HUDEP-2 (cell line): ENCODE results near the gene NUAK2.
A peak's percentile ranks its signal among the peaks of the same experiment; 100 is the strongest.

ENCODE experiments used
- DNase-seq, 76 experiments: peaks; one replicate each; lab custom pipeline; 2025; ENCODE audit not compliant: unreplicated experiment in 76 of 76; lab: John Stamatoyannopoulos, UW

The NUAK2 gene

GRCh38 chr1:205260948-205261732 is 60.4 kb downstream of the NUAK2 start:
- DNase-seq = peak in 1 of 76 experiments; percentile 6

- no peak for DNase-seq
These were observed 61.5 kb downstream of the NUAK2 start for GRCh38 chr1:205259998-205260397.

GRCh38 chr1:205259324-205259832 is 62.2 kb downstream of the NUAK2 start:
- DNase-seq = no peak

GRCh38 chr1:205258719-205259118 is 62.8 kb downstream of the NUAK2 start:
- no peak for DNase-seq

- DNase-seq = no peak
These were observed 63.3 kb downstream of the NUAK2 start for GRCh38 chr1:205258261-205258691.

- DNase-seq = no peak
These were observed 63.8 kb downstream of the NUAK2 start for GRCh38 chr1:205257735-205258134.

GRCh38 chr1:205256951-205257625 is 64.5 kb downstream of the NUAK2 start:
- no peak for DNase-seq

- DNase-seq = peak in 75 of 76 experiments; percentile 54 to 96 (median 91)
These were observed 65.4 kb downstream of the NUAK2 start for GRCh38 chr1:205255941-205256780.
